ENCODE measurements around the gene ZNF480.
A peak's percentile ranks its signal among the peaks of the same experiment; 100 is the strongest.
"Not testable (repeated sequence)": the region's sequence is repeated elsewhere in the genome, so short reads cannot be mapped to it uniquely, and the experiment has no call there.

ZNF480 gene

DNA sequence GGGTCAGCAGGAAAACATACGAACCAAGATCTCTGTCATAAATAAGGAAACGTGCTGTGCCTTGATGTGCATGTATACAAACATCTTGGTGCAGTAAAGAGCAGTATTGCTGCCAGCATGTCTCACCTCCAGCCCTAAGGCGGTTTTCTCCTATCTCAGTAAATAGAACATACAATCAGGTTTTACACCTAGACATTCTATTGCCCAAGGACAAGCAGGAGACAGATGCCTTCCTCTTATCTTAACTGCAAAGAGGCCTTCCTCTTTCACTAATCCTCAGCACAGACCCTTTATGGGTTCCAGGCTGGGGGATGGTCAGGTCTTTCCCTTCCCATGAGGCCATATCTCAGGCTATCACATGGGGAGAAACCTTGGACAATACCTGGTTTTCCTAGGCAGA lies 42.1 kb downstream of the ZNF480 start:
- not testable (repeated sequence) for DNase-seq

- peak in 4 of 5 experiments; percentile 15 to 52 (median 23) for DNase-seq
Observed at GRCh38 chr19:52343548-52343947, 46.6 kb downstream of the ZNF480 start.

GRCh38 chr19:52345162-52345561 lies 48.2 kb downstream of the ZNF480 start:
- DNase-seq: no peak

DNA sequence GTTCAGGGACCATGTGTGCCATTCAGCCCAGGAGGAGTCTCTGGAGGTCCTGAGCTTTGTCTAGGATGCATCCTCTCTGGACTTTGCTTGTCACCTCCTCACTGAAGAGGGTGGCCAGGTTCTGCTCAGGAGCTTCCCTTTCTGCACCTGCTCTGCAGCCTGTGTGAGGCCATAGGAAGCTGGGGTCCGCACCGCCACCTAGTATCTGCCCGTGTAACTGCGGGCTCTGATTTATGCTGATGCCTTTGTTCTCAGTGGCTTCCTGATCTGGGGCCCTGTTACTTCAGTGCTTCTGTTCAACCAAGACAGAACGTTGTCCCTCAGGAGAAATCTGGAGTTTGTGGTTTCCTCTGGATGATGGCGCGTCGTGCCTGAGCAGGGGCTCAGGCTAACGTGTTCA lies 54.5 kb downstream of the ZNF480 start:
- DNase-seq: no peak

GRCh38 chr19:52366414-52366824 lies 69.5 kb downstream of the ZNF480 start:
- no peak for DNase-seq

DNA sequence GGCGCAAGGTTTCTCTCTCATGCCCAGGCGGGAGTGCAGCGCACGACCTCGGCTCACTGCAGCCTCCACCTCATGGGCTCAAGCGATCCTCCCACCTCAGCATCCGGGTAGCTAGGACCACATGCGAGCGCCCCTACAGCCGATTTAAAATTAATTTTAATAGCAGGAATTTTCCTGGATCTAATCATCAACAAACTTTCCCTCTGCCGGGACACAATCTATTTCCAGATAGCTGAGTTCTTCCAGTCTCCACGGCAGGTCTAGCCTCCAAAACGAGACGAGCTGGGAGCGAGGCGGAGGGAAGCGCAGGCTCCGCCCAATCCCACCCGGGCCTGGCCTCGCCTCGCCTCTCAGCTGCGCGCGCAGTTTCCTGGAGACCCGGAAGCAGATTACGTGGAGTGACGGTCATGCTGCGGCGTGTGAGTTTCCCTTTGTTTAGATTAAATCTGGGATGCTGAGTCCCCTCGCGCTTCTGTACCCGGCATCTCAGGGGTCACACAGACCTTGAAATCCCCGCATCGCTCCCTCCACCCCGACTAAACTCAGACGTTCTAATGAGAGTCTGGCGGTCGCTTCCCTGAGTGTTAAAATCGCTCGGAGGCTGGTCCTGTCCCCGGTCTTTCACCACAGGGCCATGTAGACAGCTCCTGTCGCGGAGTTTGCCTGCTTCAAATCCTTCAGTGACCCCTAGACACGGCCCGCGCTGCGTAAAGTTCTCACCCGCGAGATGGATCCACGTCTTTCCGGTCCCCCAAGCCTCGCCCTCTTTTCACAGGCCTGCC lies 72.8 kb downstream of the ZNF480 start, which contains the start of gene ZNF880:
ZNF880 (plus strand) TSS at position 365 of the 782 bp plus-strand sequence; CDS start at position 408, 43 bp downstream.
- peak; percentile 79 to 89 (median 80) for DNase-seq

DNA sequence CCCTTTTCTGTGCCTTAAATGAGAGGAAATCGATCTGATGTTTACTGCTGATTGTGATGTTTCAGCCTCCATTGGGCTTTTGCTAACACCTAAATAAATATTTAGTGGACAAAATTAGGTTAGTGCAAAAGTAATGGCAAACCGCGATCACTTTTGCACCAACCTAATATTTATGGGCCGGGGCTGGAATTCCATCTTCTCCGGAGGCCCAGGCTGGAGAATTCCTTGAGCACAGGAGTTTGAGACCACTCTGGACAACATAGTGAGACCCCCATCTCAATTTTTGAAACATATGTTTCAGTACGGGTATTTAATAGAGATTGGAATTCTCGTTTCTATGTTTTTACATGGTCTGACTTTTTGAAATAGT lies 73.4 kb downstream of the ZNF480 start:
- no peak for DNase-seq

All from T-helper 2 cell (primary cell).